SU-DHL-6 (cell line): ENCODE data around the gene ATG16L1.

Experiments used
- H2AFZ ChIP-seq: fragments of 200-600 bp; sonication (generic); 2 replicates; pipeline ENCODE4 v1.6.1; 2014; ENCODE audit warnings: low read depth, mild to moderate bottlenecking, moderate library complexity, mixed read lengths, antibody characterized with exemption, low read length; ENCODE audit not compliant: severe bottlenecking
- H3F3A ChIP-seq: fragments of 200-600 bp; shearing (Covaris generic); 2 replicates; pipeline ENCODE4 v1.6.0; 2016; ENCODE audit warnings: antibody characterized with exemption, mild to moderate bottlenecking; ENCODE audit not compliant: insufficient read depth
- H3K27ac ChIP-seq: fragments of 200-600 bp; sonication (generic); 2 replicates; pipeline ENCODE4 v1.5.1; 2016; ENCODE audit warnings: low read depth, mild to moderate bottlenecking, low read length, moderate library complexity, mixed read lengths
- H3K27me3 ChIP-seq: fragments of 200-600 bp; sonication (generic), shearing (Covaris generic); 2 replicates; pipeline ENCODE4 v1.6.0; 2014; ENCODE audit warnings: mild to moderate bottlenecking, low read length
- H3K36me3 ChIP-seq: fragments of 200-600 bp; sonication (generic); 2 replicates; pipeline ENCODE4 v1.6.1; 2014; ENCODE audit warnings: mild to moderate bottlenecking, low read length, mixed read lengths
- H3K4me2 ChIP-seq: fragments of 300-600, 200-600 bp; shearing (Covaris generic), sonication (generic); 2 replicates; pipeline ENCODE4 v1.6.0; 2014; ENCODE audit warnings: low read length, low read depth, mild to moderate bottlenecking; ENCODE audit not compliant: poor library complexity, severe bottlenecking
- H3K4me3 ChIP-seq: fragments of 200-600 bp; sonication (generic); 2 replicates; pipeline ENCODE4 v1.5.1; 2014; ENCODE audit warnings: antibody characterized with exemption, low read length, mild to moderate bottlenecking, mixed read lengths; ENCODE audit not compliant: insufficient read depth, poor library complexity, severe bottlenecking
- H3K79me2 ChIP-seq: fragments of 200-600 bp; sonication (generic); 2 replicates; pipeline ENCODE4 v1.6.1; 2014; ENCODE audit warnings: mild to moderate bottlenecking, low read length, moderate library complexity; ENCODE audit not compliant: insufficient read depth
- H3K9ac ChIP-seq: fragments of 200-600 bp; sonication (generic); 2 replicates; pipeline ENCODE4 v1.7.0; 2014; ENCODE audit warnings: mild to moderate bottlenecking, low read length
- H3K9me2 ChIP-seq: fragments of 200-600 bp; sonication (generic); replicated peaks from 2 replicates; pipeline ENCODE4 v1.6.1; 2014; ENCODE audit warnings: low read length; ENCODE audit not compliant: insufficient read depth
- H3K9me3 ChIP-seq: fragments of 200-600 bp; sonication (generic); 2 replicates; pipeline ENCODE4 v1.6.1; 2014; ENCODE audit warnings: low read length, mixed read lengths; ENCODE audit not compliant: insufficient read depth
- H4K20me1 ChIP-seq: fragments of 200-600 bp; sonication (generic); 2 replicates; pipeline ENCODE4 v1.6.1; 2014; ENCODE audit warnings: low read depth, mild to moderate bottlenecking, antibody characterized with exemption, low read length, moderate library complexity, mixed read lengths
- CTCF ChIP-seq: fragments of 200-600 bp; sonication (generic); IDR thresholded peaks from one replicate; pipeline ENCODE4 v1.5.1; 2017; ENCODE audit warnings: antibody characterized with exemption, mild to moderate bottlenecking, low read length, moderate library complexity; ENCODE audit not compliant: insufficient read depth, poor library complexity, severe bottlenecking
- EZH2phosphoT487 ChIP-seq: fragments of 200-600 bp; sonication (generic), shearing (Covaris generic); conservative IDR thresholded peaks from 2 replicates; pipeline ENCODE4 v1.6.1; 2018; ENCODE audit warnings: mild to moderate bottlenecking, antibody characterized with exemption, low read length, moderate library complexity, mixed read lengths

The ATG16L1 gene

GRCh38 chr2:233211548-233211895 lies 40.0 kb upstream of the ATG16L1 start:
- Histone ChIP-seq H4K20me1 (no peaks in the 10 kb centered on the region), H3K27me3 (no peaks in the 10 kb centered on the region), H3F3A (no peaks in the 10 kb centered on the region), H3K9me3 (no peaks in the 10 kb centered on the region), H3K4me3 (no peak overlapping the region), H3K36me3 (no peaks in the 10 kb centered on the region), H3K4me2 (no peak overlapping the region), H3K79me2 (no peaks in the 10 kb centered on the region), H3K27ac (no peak overlapping the region), H3K9me2 (no peaks in the 10 kb centered on the region), H2AFZ (no peak overlapping the region), H3K9ac (no peak overlapping the region)
- TF ChIP-seq CTCF (no peak), EZH2phosphoT487 (no peak)

- Histone ChIP-seq H2AFZ (no peak overlapping the region), H3K27ac (no peak overlapping the region)
Observed at GRCh38 chr2:233213011-233213410, 38.5 kb upstream of the ATG16L1 start.

GRCh38 chr2:233213975-233214374 lies 37.5 kb upstream of the ATG16L1 start:
- Histone ChIP-seq H3K4me2 (no peak overlapping the region), H3K27ac (no peak overlapping the region), H4K20me1 (no peaks in the 10 kb centered on the region), H3K9me2 (no peaks in the 10 kb centered on the region), H2AFZ (no peak overlapping the region), H3F3A (no peaks in the 10 kb centered on the region), H3K9ac (no peak overlapping the region), H3K4me3 (no peak overlapping the region), H3K9me3 (no peaks in the 10 kb centered on the region), H3K79me2 (no peaks in the 10 kb centered on the region), H3K36me3 (no peaks in the 10 kb centered on the region), H3K27me3 (no peaks in the 10 kb centered on the region)
- TF ChIP-seq CTCF (no peak), EZH2phosphoT487 (no peak)

More at GRCh38 chr2:233213011-233213410, 38.5 kb upstream of the ATG16L1 start:
- no peaks in the 10 kb centered on the region for H3K36me3 ChIP-seq
- H3K4me2 ChIP-seq, result no peak overlapping the region
- no peaks in the 10 kb centered on the region for H3K9me2 ChIP-seq
- H3K9ac ChIP-seq, result no peak overlapping the region
- H3K9me3 ChIP-seq, result no peaks in the 10 kb centered on the region
- H3F3A ChIP-seq, result no peaks in the 10 kb centered on the region
- no peaks in the 10 kb centered on the region for H3K79me2 ChIP-seq
- TF ChIP-seq EZH2phosphoT487, result no peak
- no peak for TF ChIP-seq CTCF
- no peaks in the 10 kb centered on the region for H4K20me1 ChIP-seq
- no peaks in the 10 kb centered on the region for H3K27me3 ChIP-seq
- no peak overlapping the region for H3K4me3 ChIP-seq

GRCh38 chr2:233217892-233218377 lies 33.5 kb upstream of the ATG16L1 start:
- H2AFZ ChIP-seq, result no peak overlapping the region
- TF ChIP-seq EZH2phosphoT487, result no peak
- TF ChIP-seq CTCF, result no peak

More at GRCh38 chr2:233217892-233218377, 33.5 kb upstream of the ATG16L1 start:
- no peaks in the 10 kb centered on the region for H3K9me3 ChIP-seq
- H3K79me2 ChIP-seq, result no peaks in the 10 kb centered on the region
- no peaks in the 10 kb centered on the region for H4K20me1 ChIP-seq
- H3K27me3 ChIP-seq, result no peaks in the 10 kb centered on the region
- no peak overlapping the region for H3K4me3 ChIP-seq
- H3K9me2 ChIP-seq, result no peaks in the 10 kb centered on the region
- no peak overlapping the region for H3K27ac ChIP-seq
- H3K4me2 ChIP-seq, result no peak overlapping the region
- H3K36me3 ChIP-seq, result no peaks in the 10 kb centered on the region
- no peak overlapping the region for H3K9ac ChIP-seq
- peaks cover 3% of the 10 kb centered on the region; the same call in 1 of the 2 replicates for H3F3A ChIP-seq
